Measurements from ENCODE around the gene KLHL12. TPM values are rescaled to one million over a fixed set of nuclear protein-coding genes. Genes with fewer than 3 reads are reported as not detected.

Gene KLHL12
- total RNA-seq, 1 experiment from 2014 or later: 35.4 TPM

- Mint-ChIP-seq H3K4me1 (ENCODE audit: low read depth, unreplicated experiment) (peaks cover 17% of the 10 kb centered on the region), H3K36me3 (ENCODE audit: insufficient read depth, unreplicated experiment) (peaks cover 30% of the 10 kb centered on the region), H3K27ac (ENCODE audit: unreplicated experiment) (peak overlapping the region; percentile 66), H3K4me3 (ENCODE audit: low read depth, unreplicated experiment) (peak overlapping the region; percentile 92), H3K27me3 (ENCODE audit: unreplicated experiment) (no peaks in the 10 kb centered on the region), H3K9me3 (ENCODE audit: low read depth, unreplicated experiment) (no peaks in the 10 kb centered on the region)
- no peak for DNase-seq
- TF ChIP-seq, protein P1, sequence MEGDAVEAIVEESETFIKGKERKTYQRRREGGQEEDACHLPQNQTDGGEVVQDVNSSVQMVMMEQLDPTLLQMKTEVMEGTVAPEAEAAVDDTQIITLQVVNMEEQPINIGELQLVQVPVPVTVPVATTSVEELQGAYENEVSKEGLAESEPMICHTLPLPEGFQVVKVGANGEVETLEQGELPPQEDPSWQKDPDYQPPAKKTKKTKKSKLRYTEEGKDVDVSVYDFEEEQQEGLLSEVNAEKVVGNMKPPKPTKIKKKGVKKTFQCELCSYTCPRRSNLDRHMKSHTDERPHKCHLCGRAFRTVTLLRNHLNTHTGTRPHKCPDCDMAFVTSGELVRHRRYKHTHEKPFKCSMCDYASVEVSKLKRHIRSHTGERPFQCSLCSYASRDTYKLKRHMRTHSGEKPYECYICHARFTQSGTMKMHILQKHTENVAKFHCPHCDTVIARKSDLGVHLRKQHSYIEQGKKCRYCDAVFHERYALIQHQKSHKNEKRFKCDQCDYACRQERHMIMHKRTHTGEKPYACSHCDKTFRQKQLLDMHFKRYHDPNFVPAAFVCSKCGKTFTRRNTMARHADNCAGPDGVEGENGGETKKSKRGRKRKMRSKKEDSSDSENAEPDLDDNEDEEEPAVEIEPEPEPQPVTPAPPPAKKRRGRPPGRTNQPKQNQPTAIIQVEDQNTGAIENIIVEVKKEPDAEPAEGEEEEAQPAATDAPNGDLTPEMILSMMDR (IDR thresholded peaks at IDR 0.05; ENCODE audit: unreplicated experiment): no peak
- CTCF ChIA-PET: interaction anchor here (0.8 kb wide), 2 partner anchors 28 to 34 kb away, joined by 9 read pairs; no protein-coding TSS in a partner anchor
- intact Hi-C loops (cut with micrococcal nuclease; ENCODE audit: unreplicated experiment): loop anchor here (2.0 kb wide), 1 partner anchor 77 kb away; the partner anchor contains the start of gene PCAT6
- no TSS peak for BruUV-seq (replicated peaks)
Measured at GRCh38 chr1:202888221-202888530, 38.9 kb downstream of the KLHL12 start.

GRCh38 chr1:202880961-202881460 is 46.0 kb downstream of the KLHL12 start:
- CTCF ChIA-PET: no interaction called here
- DNase-seq: no peak
- intact Hi-C loops (cut with micrococcal nuclease; ENCODE audit: unreplicated experiment): no loop called here

DNA sequence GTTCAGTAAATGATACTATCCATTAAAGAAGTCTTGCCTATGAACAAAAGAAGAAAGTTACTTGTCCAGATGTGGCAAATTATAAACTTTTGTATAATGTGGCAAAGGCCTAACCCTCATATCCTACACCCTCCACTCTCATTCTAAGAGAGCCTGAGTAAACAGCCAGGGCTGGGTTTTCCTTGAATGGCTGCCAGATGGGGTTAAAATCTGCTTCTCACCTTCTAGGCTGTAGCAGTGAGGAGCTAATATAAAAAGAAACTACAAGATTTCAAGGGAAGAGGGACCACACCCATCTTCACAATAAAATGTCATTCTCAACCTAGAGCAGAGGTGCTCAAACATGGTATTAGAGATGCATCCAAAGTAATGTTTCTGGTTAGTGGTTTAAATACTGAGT is 47.0 kb downstream of the KLHL12 start:
- no peaks in the 10 kb centered on the region for H3K4me1 Mint-ChIP-seq (ENCODE audit: low read depth, unreplicated experiment)
- TF ChIP-seq, protein P1 (IDR thresholded peaks at IDR 0.05; ENCODE audit: unreplicated experiment): no peak
- no peak for DNase-seq
- no TSS peak for BruUV-seq (replicated peaks)
- H3K27ac Mint-ChIP-seq (ENCODE audit: unreplicated experiment): no peak overlapping the region
- no peak overlapping the region for H3K4me3 Mint-ChIP-seq (ENCODE audit: low read depth, unreplicated experiment)
- H3K9me3 Mint-ChIP-seq (ENCODE audit: low read depth, unreplicated experiment): no peaks in the 10 kb centered on the region
- no peaks in the 10 kb centered on the region for H3K36me3 Mint-ChIP-seq (ENCODE audit: insufficient read depth, unreplicated experiment)
- no peaks in the 10 kb centered on the region for H3K27me3 Mint-ChIP-seq (ENCODE audit: unreplicated experiment)
- CTCF ChIA-PET: no interaction called here
- intact Hi-C loops (cut with micrococcal nuclease; ENCODE audit: unreplicated experiment): no loop called here

More at GRCh38 chr1:202880961-202881460, 46.0 kb downstream of the KLHL12 start:
- Mint-ChIP-seq H3K36me3 (ENCODE audit: insufficient read depth, unreplicated experiment) (no peaks in the 10 kb centered on the region), H3K4me3 (ENCODE audit: low read depth, unreplicated experiment) (no peak overlapping the region), H3K4me1 (ENCODE audit: low read depth, unreplicated experiment) (no peaks in the 10 kb centered on the region), H3K27ac (ENCODE audit: unreplicated experiment) (no peak overlapping the region), H3K9me3 (ENCODE audit: low read depth, unreplicated experiment) (no peaks in the 10 kb centered on the region), H3K27me3 (ENCODE audit: unreplicated experiment) (no peaks in the 10 kb centered on the region)
- TF ChIP-seq, protein P1 (IDR thresholded peaks at IDR 0.05; ENCODE audit: unreplicated experiment): no peak
- BruUV-seq (replicated peaks): no TSS peak

- H3K27me3 Mint-ChIP-seq (ENCODE audit: unreplicated experiment): no peaks in the 10 kb centered on the region
- H3K4me3 Mint-ChIP-seq (ENCODE audit: low read depth, unreplicated experiment): no peak overlapping the region
- intact Hi-C loops (cut with micrococcal nuclease; ENCODE audit: unreplicated experiment): no loop called here
- BruUV-seq (replicated peaks): no TSS peak
- no peaks in the 10 kb centered on the region for H3K4me1 Mint-ChIP-seq (ENCODE audit: low read depth, unreplicated experiment)
- CTCF ChIA-PET: interaction anchor here (0.6 kb wide), 1 partner anchor 1056 kb away, joined by 3 read pairs; no protein-coding TSS in a partner anchor
- no peak overlapping the region for H3K27ac Mint-ChIP-seq (ENCODE audit: unreplicated experiment)
- H3K9me3 Mint-ChIP-seq (ENCODE audit: low read depth, unreplicated experiment): no peaks in the 10 kb centered on the region
- DNase-seq: no peak
- H3K36me3 Mint-ChIP-seq (ENCODE audit: insufficient read depth, unreplicated experiment): no peaks in the 10 kb centered on the region
- TF ChIP-seq, protein P1 (IDR thresholded peaks at IDR 0.05; ENCODE audit: unreplicated experiment): no peak
Measured at GRCh38 chr1:202879128-202879527, 47.9 kb downstream of the KLHL12 start.

Measured in Calu3 (cell line).